Breast epithelium (tissue), 4 donors: ENCODE data around the gene MYO9B. TPM values are rescaled to one million over a fixed set of nuclear protein-coding genes. Genes with fewer than 3 reads are reported as not detected.

Source experiments
- DNase-seq, 2 donors: peaks; one replicate each; pipeline ENCODE4 v3.0.0-alpha.2; 2019; ENCODE audit warnings: low spot score in 2 of 2
- H3K27ac ChIP-seq, 2 donors: fragments of 200-600 bp; sonication (generic) in 1 of 2; one replicate each; pipeline ENCODE4 v1.5.1; 2016 to 2019; ENCODE audit warnings: mild to moderate bottlenecking in 1 of 2
- H3K27me3 ChIP-seq, 2 donors: fragments of 200-600 bp; sonication (generic) in 1 of 2; one replicate each; pipeline versions ENCODE4 v1.5.1 to v1.6.0; 2017 to 2019; ENCODE audit warnings: control low read depth in 1 of 2, mild to moderate bottlenecking in 1 of 2
- H3K36me3 ChIP-seq: fragments of 200-600 bp; one replicate; pipeline ENCODE4 v1.5.1; 2019
- H3K4me1 ChIP-seq, 2 donors: fragments of 200-600 bp; sonication (generic); one replicate each; pipeline ENCODE4 v1.5.1; 2016 to 2019; ENCODE audit warnings: control low read depth in 1 of 2
- H3K4me3 ChIP-seq, 3 donors: fragments of 200-600 bp; sonication (generic); 1 replicate in 2 of 3; 2 replicates in 1 of 3; pipeline ENCODE4 v1.5.1; 2016 to 2019; ENCODE audit warnings: mild to moderate bottlenecking in 3 of 3, moderate library complexity in 2 of 3
- H3K9me3 ChIP-seq, 2 donors: fragments of 200-600 bp; sonication (generic) in 1 of 2; one replicate each; pipeline ENCODE4 v1.5.1; 2016 to 2019; ENCODE audit warnings: control low read depth in 1 of 2
- CTCF ChIP-seq, 3 donors: fragments of 450-650 bp; IDR thresholded peaks; one replicate each; pipeline ENCODE4 v1.5.1; 2016 to 2017; ENCODE audit warnings: antibody characterized with exemption in 3 of 3, mild to moderate bottlenecking in 3 of 3, moderate library complexity in 3 of 3
- POLR2A ChIP-seq: fragments of 450-650 bp; IDR thresholded peaks from one replicate; pipeline ENCODE4 v1.6.1; 2016; ENCODE audit warnings: antibody characterized with exemption, mild to moderate bottlenecking, moderate library complexity
- POLR2AphosphoS5 ChIP-seq, 3 donors: sonication (generic); formaldehyde crosslinking; IDR thresholded peaks; one replicate each; pipeline ENCODE4 v1.6.1; 2017; ENCODE audit warnings: antibody characterized with exemption in 3 of 3
- intact Hi-C: fragments of 100-400 bp; cut with DNase I; formaldehyde crosslinking; loops from one replicate; pipeline ENCODE4 v1.15.1; 2023; ENCODE audit warnings: low total_unique reads
- total RNA-seq, 3 donors: library from RNA; depleted of rRNA; stranded (reverse); fragments of >200 nt; gene quantifications; one replicate each; pipeline ENCODE4 v1.1.0, GENCODE V29; 2016

The MYO9B gene
- total RNA-seq, 3 donors from 2014 or later: 76.0 to 79.5 (median 77.4) TPM

- Histone ChIP-seq H3K27me3 (no peaks in the 10 kb centered on the region), H3K36me3 (no peaks in the 10 kb centered on the region), H3K4me1 (peaks cover 0 to 4% of the 10 kb centered on the region in 2 donors), H3K27ac (no peak overlapping the region), H3K4me3 (no peak overlapping the region), H3K9me3 (no peaks in the 10 kb centered on the region)
- no peak for DNase-seq
- TF ChIP-seq POLR2A: no peak
- TF ChIP-seq CTCF (IDR thresholded peaks at IDR 0.05): no peak
- TF ChIP-seq POLR2AphosphoS5 (IDR thresholded peaks at IDR 0.05): no peak
- intact Hi-C loops: no loop called here
These were observed 136.2 kb downstream of the MYO9B start for GRCh38 chr19:17211547-17212446.

- Histone ChIP-seq H3K9me3 (no peaks in the 10 kb centered on the region), H3K36me3 (no peaks in the 10 kb centered on the region), H3K4me1 (peaks cover 0 to 4% of the 10 kb centered on the region in 2 donors), H3K27me3 (no peaks in the 10 kb centered on the region), H3K27ac (no peak overlapping the region), H3K4me3 (no peak overlapping the region)
- DNase-seq: no peak
- intact Hi-C loops: no loop called here
- TF ChIP-seq CTCF (IDR thresholded peaks at IDR 0.05): no peak
- no peak for TF ChIP-seq POLR2A
- no peak for TF ChIP-seq POLR2AphosphoS5 (IDR thresholded peaks at IDR 0.05)
These were observed 137.8 kb downstream of the MYO9B start for GRCh38 chr19:17213334-17213733.

DNA sequence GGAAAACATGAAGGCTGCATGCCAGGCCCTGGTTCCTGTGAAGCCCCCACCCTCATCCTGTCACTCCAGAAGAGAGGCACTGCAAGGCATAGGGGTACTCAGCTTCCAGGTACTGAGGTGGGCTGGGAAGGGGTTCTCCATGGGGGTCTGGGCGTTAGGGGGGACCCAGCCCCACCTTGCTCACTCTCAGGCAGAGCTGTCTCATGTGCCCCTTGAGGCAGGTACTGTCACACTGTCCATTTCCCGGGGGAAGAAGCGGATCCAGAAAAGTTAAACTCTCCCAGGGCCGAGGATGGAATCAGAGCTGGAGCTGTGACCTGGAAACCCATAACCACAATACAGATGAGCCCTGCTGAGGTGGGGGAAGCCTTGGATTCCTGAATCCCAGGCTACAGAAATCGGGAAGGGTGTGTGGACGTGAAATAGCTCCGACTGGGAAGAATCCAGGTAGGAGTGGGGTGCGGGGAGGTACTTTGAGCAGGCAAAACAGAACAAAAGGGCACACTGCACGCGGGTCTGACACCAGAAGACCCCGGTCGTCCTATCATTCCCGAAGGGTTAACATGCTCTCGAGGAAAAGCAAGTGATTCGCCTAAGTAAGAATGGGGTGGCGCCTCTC, 139.0 kb downstream of the MYO9B start:
- peak overlapping the region; percentile 56 to 86 (median 64) for H3K4me3 ChIP-seq
- H3K9me3 ChIP-seq: no peaks in the 10 kb centered on the region
- peak overlapping the region; percentile 92 to 99 for H3K27ac ChIP-seq
- intact Hi-C loops: loop anchor here (1.0 kb wide), 1 partner anchor 34 kb away; no protein-coding TSS in a partner anchor
- peaks cover 0 to 4% of the 10 kb centered on the region in 2 donors for H3K4me1 ChIP-seq
- DNase-seq: no peak
- no peak for TF ChIP-seq CTCF (IDR thresholded peaks at IDR 0.05)
- TF ChIP-seq POLR2A: no peak
- no peaks in the 10 kb centered on the region for H3K36me3 ChIP-seq
- no peaks in the 10 kb centered on the region for H3K27me3 ChIP-seq

GRCh38 chr19:17215127-17215971, 139.8 kb downstream of the MYO9B start, which contains the start of gene USE1:
USE1 (plus strand) TSS chr19:17215357; CDS start chr19:17215406, 49 bp downstream.
- Histone ChIP-seq H3K4me1 (peaks cover 0 to 4% of the 10 kb centered on the region in 2 donors), H3K27ac (peak within 1 kb of the TSS; percentile 92 to 99), H3K4me3 (peak within 1 kb of the TSS; percentile 56 to 86 (median 64)), H3K36me3 (no peaks in the 10 kb centered on the region), H3K27me3 (no peaks in the 10 kb centered on the region), H3K9me3 (no peaks in the 10 kb centered on the region)
- peak; percentile 91 for DNase-seq
- TF ChIP-seq POLR2A (peak; percentile 21), POLR2AphosphoS5 (IDR thresholded peaks at IDR 0.05) (peak; percentile 84 to 89 (median 88)), CTCF (IDR thresholded peaks at IDR 0.05) (no peak)
- intact Hi-C loops: no loop called here
